ENCODE results near the gene SLC34A1.

DNA sequence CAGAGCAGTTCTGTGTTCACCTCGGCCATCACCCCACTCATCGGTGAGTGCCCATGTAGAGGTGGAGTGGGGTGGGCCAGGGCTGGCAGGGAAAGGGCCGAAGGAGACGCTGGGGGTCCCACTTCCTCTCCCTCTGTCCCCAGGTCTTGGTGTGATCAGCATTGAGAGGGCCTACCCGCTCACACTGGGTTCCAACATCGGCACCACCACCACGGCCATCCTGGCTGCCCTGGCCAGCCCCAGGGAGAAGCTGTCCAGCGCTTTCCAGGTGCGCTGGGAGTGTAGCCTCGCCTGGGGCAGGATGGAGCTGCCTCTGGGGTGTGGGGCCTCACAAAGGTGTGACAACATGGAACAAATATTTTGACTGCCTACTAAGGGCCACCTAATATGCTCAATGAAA is 12.6 kb downstream of the SLC34A1 start:
- TF ChIP-seq POLR2A (IDR thresholded peaks at IDR 0.05; ENCODE audit: low read depth), result no peak
- no peak for TF ChIP-seq CTCF (IDR thresholded peaks at IDR 0.05)

Measured in esophagus muscularis mucosa (tissue), 3 donors.